PC-9 (cell line): ENCODE results near the gene SLC35B2.
A peak's percentile ranks its signal among the peaks of the same experiment; 100 is the strongest.

Source experiments
- CTCF ChIP-seq: fragments of 200-600 bp; sonication (generic); conservative IDR thresholded peaks from 2 replicates; pipeline ENCODE4 v1.6.1; 2017; ENCODE audit warnings: mixed run types, antibody characterized with exemption, mild to moderate bottlenecking, moderate library complexity
- EZH2 ChIP-seq: fragments of 200-600 bp; sonication (generic); IDR thresholded peaks from 2 replicates; pipeline ENCODE4 v1.8.0; 2017; ENCODE audit warnings: antibody characterized with exemption, low read depth

- TF ChIP-seq CTCF, result peak; percentile 57
- no peak for TF ChIP-seq EZH2
Measured at GRCh38 chr6:44257753-44258324, 511 bp upstream of the SLC35B2 start.
